GM21723 (cell line): ENCODE data around the gene KLHL25.
A peak's percentile ranks its signal among the peaks of the same experiment; 100 is the strongest.

ENCODE experiments used
- ATAC-seq: cut with Tn5 transposase; IDR thresholded peaks from one replicate; pipeline ENCODE4 v1.9.1; 2021; ENCODE audit warnings: mild to moderate bottlenecking, moderate library complexity; ENCODE audit not compliant: unreplicated experiment

The KLHL25 gene

DNA sequence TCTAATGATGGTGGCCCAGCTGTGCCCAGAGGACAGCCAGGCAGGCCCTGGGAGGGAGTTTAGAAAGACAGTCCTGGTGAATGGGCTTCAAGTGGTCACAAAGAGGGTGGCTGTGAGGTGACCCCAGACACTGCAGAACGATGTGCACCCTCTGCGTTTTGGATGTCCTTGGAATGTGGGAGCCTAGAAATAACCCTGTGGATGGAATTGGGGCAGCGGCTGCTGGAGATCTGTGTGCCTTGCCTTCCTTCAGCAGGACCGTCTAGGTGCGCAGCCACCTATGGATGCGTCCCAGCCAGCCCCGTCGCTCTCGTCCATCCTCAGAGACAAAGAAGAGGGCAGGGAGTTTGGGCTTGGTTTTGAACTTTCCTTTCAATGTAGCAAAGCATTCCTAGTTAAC, 46.5 kb downstream of the KLHL25 start:
- no peak for ATAC-seq

DNA sequence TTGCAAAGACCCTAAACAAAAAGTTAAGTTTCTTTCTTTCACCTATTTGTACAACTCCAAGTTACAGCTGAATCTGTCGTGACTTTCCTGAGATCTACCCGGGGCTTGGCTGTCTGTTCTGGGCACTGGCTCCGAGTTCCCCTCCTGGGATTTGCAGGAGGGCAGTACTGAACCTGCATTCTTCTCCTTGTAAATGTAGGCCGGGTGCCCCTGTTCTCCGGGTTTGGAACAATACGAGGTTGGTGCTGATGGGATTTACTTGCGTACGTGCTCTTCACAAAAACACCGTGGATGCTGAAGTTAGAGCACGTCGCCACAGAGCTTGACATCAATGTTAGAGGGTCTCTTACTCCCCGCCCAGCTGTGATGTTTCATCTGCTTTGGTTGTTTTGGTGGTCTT, 48.1 kb downstream of the KLHL25 start:
- ATAC-seq: no peak

DNA sequence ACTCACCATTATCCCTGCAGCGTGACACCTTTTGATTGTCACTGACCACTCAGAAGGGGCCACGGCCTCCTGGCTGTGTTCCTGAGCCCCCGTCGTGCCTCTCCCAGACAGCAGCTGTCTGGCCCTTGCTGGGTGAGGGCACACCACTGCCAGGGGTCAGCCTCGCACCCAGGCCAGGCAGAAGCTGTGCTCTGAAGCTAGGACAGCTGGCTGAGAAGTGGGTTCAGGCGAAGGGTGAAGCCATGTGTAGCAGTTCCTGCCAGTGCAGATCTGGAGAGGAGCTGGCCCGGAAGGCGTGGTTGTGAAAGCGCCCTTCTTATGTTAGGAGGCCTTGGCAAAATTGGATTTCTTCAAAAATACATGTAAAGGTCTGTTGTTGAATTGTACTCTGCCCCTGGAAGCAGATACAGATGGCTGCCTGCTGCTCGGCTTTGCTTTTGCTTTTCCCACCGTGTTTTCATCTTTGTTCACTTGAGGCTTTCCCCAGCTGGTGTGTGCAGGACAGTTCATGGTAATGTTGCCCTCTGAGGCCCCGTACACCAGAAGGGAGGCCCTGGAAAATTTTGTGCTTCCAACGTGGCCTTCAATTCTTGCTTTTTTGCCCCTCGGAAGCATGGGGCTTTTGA, 49.1 kb downstream of the KLHL25 start:
- ATAC-seq: no peak

DNA sequence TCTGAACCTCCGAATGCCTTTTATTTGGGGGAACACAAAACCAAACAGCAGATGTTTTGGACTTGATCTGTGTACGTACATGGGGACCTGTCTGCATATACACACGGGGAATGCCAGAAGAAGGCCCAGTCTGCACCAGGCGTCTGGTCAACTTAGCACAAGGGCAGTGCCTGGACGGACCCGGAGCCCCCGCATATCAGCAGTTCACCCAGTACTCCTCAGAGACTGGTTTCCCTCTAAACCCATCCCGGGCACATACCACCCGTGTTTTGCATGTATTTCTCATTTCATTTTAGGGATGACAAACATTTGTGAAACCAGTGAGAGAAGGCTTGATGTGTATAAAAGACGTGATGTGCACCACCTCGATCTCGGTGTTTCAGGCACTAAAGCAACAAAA, 49.7 kb downstream of the KLHL25 start:
- ATAC-seq: no peak

DNA sequence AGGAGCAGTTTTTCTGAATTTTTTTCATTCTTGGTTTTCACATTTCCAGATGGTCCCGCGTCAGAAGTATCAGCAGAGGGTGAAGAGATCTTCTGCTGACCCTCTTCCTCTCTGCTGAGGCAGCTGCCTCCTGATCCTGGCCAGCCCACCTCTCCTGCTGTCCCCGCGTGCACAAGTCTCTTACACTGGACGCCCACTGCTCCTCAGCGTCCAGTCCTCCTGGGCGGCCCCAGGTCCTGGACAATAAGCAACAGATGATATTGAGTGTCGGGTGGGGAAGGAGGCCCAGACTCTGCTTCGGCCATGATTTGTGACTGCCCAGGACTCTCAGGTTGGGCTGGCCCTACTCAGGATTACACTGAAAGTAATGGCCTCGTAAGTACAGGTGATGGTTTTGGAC, 50.1 kb downstream of the KLHL25 start:
- no peak for ATAC-seq

DNA sequence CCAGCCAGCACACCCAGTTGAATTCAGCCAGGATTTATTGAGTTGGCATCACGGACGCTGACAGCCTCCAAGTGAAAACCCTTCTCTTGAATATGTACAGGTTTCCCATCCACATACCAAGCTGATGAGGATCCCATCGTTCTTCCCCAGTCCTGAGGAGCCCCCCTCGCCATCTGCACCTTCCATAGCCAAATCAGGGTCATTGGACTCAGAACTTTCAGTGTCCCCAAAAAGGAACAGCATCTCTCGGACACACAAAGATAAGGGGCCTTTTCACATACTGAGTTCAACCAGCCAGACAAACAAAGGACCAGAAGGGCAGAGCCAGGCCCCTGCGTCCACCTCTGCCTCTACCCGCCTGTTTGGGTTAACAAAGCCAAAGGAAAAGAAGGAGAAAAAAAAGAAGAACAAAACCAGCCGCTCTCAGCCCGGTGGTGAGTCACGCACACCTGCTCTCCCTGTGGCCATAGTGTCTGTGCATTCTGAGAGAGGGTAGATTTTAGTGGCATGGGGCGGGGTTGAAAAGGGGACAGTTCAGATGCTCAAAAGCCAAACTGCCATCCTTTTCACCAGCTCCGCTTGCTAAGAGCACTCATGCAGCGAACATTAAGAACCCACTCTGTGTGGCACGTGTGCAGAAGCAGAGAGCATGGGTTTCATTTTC, 51.2 kb downstream of the KLHL25 start:
- ATAC-seq: no peak

DNA sequence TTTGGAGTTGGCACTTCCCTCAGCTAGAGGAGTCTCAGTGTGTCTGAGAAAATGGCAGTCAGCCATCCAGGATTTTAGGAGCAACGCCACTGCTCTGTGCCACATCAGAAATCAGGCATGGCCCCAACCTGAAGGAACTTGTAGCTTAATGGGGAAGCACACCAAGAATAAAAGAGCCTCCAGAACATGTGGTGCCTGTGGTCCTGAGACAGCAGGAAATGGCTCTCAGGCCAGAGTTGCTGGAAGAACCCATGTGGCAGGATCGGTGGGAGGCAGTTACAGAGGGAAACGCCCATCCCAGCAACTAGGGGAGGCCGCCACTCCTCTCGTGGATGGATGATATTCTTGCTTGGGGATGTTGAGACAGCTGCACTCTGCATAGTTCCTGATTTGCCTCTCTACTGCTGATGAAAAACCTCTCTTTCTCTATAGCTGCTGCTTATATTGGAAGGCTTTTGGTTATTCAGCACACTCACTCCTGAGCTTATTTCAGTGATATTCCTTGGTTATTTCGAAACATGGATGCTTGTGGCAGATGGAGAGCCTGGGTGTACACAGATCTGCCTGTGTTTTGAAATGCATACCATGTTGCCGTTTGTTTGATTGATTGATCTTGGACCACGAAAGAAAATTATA, 52.4 kb downstream of the KLHL25 start:
- ATAC-seq: no peak

DNA sequence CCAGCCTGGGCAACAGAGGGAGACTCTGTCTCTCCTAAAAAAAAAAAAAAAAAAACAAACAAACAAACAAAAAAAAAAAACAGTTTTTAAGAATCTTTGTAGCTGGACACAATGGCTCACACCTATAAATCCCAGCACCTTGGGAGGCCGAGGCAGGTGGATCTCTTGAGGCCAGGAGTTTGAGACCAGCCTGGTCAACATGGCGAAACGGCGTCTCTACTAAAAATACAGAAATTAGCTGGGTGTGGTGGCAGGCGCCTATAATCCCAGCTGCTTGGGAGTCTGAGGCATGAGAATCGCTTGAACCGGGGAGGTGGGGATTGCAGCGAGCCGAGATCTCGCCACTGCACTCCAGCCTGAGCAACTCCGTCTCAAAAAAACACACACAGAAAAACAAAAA, 53.1 kb downstream of the KLHL25 start:
- ATAC-seq: no peak

DNA sequence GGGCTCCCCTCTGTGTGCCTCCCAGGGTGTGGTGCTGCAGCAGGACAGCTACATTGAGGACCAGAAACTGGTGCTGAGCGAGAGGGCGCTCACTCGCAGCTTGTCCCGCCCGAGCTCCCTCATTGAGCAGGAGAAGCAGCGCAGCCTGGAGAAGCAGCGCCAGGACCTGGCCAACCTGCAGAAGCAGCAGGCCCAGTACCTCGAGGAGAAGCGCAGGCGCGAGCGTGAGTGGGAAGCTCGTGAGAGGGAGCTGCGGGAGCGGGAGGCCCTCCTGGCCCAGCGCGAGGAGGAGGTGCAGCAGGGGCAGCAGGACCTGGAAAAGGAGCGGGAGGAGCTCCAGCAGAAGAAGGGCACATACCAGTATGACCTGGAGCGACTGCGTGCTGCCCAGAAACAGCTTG, 53.7 kb downstream of the KLHL25 start:
- ATAC-seq: no peak

DNA sequence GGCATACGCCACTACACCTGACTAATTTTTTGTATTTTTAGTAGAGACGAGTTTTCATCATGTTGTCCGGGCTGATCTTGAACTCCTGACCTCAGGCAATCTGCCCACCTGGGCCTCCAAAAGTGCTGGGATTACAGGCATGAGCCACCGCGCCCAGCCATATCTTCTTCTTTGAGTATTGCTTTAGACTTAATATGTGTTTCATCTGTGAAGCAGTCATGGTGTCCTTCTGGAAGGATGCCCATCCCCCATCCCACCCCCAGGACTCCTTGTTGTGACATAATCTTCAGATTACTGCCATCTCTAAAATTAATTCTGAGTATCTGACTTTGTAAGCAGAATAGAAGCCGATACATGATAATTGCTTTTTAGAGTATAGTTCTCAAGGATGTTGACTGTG, 57.7 kb downstream of the KLHL25 start:
- no peak for ATAC-seq

DNA sequence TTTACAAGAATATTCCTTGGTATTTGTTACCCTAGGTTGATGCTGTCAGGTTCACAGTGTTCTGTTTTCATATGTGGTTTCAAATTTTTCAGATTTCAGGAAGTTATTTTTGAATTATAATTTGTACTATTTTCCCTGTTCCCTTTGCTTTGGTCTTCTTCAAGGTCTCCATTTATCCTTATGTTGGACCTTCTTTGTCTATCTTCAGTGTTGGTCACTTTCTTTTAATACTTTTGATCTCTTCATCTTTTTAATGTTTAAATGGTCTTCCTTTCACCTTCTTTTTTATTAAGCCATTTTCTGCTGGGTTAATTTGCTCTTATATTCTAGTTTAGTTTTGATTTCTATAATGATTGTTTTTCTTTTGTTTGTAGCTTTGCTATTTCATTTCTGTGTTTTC, 61.3 kb downstream of the KLHL25 start:
- ATAC-seq: no peak

DNA sequence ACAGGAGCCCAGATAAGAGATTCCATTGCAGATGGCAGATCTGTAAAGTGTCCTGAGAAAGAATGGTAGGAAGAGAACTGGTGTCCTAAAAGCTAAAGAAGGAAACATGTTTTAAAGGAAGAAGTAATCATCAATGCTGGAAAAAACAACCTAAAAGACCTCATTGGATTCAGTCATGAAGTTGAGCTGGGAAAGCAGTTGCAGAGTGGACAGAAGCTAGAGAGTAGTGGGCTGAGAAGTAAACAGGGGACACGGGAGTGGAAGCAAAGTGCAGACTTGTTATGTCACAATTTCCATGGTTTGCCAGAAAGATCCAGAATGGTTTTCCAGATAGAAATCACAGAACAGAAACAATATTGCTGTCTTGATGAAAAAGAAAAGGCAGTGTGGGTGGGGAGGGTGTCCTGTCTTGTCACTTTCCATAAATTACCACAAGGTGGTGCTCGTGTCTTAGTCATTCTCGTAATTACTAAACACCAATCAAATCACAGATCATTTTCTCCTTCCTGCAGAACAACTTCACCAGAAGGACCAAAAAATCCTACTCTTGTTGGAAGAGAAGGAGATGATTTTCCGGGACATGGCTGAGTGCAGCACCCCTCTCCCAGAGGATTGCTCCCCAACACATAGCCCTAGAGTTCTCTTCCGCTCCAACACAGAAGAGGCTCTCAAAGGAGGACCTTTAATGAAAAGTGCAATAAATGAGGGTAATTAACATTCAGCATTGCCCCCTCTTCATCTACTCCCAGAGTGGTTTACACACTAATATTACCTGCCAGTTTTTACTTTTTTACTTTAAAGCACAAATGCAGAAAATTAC, 64.5 kb downstream of the KLHL25 start:
- ATAC-seq: peak; percentile 62

DNA sequence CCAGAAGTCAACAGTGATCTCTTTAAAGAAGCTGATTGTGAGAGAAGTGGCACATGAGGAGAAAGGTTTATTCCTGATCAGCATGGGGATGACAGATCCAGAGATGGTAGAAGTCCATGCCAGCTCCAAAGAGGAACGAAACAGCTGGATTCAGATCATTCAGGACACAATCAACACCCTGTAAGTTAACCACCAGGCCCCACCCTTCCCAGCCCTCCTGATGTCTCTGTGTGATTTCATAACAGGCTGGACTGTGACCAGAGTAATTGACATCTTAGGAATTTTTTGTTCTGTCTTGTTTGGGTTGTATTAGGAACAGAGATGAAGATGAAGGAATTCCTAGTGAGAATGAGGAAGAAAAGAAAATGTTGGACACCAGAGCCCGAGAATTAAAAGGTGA, 67.7 kb downstream of the KLHL25 start:
- ATAC-seq: no peak

DNA sequence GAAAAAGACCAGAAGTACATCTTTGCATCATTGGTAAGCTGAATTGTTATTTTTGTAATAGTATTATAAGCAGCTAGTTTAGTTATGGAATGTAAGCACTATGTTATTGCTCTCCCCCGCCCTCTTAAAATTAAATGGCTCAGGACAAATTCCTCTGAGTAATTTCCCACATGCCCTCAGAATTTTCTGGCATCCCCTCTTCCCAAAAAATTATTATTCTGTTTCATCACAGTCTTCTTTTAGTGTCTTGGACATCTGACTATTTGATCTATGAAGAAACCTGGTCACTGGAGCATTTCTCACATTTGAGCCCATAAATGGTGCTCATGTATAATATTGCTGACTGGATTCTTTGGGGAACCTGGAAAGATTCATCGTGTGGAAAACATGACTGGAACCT, 68.3 kb downstream of the KLHL25 start:
- no peak for ATAC-seq

DNA sequence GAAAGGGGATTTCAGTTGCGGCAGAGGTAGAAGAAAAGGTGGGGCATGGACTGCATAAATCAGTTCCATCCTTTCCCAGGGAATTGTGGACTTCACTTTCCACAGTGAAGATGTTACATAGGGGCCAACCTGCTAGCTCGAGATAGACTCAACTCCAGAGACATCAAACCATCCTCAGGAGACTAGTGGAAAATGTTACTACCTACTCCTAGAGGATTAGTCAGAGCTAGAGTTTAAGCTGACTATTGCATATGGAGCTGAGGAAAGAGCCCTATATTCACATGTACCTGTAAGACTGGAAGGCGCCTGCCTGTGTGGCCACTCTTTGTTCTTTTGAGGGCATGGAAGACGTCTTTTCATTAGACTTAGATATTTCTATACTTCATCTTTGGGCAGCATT, 69.2 kb downstream of the KLHL25 start:
- no peak for ATAC-seq

DNA sequence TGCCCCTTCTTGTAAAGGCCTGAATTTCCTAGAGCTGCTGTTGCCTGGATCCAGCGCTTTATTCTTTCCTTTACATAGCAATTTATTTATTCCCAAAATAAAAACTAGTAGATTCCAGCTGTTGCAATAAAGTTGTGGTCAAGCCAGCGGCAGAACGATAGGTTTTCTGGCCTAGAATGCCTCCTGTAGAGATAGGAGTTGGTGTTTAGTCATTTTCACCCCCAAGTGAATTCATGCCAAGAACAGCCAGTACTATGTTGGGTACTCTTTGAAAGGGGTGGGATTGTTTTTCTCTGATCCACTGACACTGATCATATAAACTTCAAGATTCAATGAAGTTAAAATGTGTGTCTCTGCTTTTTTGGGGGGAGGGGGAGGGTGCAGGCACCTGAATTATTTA, 69.7 kb downstream of the KLHL25 start:
- ATAC-seq: no peak

DNA sequence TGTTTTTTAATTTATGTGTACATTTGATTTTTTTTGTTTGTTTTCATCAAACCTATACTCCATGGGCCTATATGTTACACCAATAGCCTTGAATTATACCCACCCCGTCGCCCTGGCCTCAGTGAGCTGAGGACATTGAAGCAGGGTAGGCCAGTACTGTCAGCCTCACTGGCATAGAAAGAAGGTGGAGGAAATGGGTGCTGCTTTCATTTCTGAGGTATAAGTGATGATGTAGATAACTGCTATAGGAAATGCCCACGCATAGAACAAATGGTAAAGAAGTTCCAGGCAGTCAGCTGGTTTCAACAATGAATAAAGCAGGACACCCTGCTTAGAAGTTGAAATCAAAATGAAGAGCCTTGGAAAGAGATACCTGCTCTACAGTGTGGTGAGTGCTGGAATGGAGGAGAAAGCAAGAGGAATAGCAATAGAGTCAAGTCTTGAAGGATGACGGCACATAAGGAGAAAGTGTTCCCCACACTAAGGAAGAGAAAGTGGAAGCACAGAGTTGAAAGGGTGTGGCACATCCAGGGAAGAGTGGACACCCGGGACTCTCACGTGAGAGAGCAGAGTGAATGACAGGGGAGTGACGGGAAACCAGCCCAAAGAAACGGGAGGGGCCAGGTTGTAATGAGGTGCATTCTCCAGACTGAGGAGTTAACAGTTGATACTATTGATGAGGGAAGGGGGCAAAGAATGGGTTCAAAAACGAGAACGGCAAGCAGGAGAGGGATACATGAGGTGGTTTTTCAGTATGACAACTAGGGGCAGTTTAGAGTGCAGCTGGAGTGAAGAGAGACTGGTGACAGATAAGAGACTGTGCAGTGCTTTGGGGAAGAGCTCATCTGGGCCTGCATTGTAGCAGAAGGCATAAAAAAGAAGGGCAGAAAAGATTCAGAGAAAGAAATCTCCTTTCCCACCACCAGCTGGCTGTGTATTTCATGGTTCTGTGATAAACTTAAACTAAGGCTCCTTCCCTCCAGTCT, 70.5 kb downstream of the KLHL25 start:
- ATAC-seq: no peak

DNA sequence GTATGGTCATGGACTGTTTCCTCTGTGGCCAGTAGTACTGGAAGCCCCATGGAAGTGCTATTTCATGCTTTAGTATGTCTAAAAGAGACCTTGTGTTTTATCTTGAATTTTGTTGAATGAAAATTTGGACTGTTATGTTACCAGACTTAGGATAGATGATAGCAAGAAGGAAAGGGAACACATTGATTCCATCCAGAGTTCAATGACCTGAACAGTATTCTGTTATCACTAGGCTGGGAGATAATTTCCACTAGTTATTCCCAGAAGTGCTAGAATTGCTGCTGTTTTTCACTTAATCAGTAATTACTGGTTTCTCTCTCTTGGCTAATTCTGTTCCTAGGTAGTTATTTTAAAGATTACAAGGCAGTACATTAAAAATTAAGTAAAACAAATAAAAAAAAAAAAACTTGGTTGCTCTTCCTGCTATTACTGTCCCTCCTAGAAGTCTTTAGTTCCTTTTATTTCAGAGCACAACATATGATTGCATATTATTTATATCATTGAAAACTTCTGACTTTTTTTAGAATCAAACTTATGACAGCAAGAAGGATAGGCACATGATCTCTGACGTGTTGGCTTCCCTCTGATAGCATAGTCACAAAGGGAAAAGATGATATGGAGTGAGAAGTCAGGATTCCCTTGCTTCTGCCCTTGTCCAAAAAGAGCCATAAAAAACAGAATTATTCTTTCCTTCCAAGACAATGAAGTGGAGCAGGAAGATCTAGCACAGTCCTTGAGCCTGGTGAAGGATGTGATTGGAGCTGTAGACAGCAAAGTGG, 72.2 kb downstream of the KLHL25 start:
- ATAC-seq: no peak

DNA sequence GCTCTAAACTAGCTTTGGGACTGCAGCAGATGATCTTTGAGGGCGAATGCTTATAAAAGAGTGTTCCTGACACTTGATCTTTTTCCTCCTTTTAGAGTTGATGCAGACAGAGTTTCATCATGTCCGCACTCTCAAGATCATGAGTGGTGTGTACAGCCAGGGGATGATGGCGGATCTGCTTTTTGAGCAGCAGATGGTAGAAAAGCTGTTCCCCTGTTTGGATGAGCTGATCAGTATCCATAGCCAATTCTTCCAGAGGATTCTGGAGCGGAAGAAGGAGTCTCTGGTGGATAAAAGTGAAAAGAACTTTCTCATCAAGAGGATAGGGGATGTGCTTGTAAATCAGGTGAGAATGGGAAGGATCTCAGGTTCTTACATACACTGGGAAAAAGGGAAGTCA, 75.7 kb downstream of the KLHL25 start:
- no peak for ATAC-seq
